Stimulated activated CD4-positive, alpha-beta T cell treated with anti-CD3 and anti-CD28 coated beads, Interleukin-4, amount 100 ng/mL, for 4 hours (primary cell): ENCODE results near the gene ARHGAP15.

ENCODE experiments used
- DNase-seq, 2 experiments: peaks; one replicate each; pipeline ENCODE4 v3.0.0-alpha.2; 2020

The ARHGAP15 gene

DNA sequence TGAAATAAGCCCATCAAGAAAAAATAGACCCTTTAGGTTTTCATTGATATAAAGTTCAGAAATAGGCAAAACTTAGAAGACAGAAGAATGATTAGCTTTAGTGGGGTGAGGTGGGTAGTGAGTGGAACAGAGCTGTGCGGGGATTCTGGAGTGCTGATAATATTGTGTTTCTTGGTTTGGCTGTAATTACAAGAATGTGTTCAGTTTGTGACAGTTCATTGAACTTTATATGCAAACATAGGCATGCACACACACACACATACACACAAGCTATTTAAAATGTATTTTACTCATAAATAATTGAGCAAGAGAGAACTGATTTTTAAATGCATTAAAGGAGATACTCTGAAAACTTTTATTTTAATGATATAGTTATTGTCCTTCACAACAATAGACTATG is 17.1 kb downstream of the ARHGAP15 start:
- DNase-seq = no peak

DNA sequence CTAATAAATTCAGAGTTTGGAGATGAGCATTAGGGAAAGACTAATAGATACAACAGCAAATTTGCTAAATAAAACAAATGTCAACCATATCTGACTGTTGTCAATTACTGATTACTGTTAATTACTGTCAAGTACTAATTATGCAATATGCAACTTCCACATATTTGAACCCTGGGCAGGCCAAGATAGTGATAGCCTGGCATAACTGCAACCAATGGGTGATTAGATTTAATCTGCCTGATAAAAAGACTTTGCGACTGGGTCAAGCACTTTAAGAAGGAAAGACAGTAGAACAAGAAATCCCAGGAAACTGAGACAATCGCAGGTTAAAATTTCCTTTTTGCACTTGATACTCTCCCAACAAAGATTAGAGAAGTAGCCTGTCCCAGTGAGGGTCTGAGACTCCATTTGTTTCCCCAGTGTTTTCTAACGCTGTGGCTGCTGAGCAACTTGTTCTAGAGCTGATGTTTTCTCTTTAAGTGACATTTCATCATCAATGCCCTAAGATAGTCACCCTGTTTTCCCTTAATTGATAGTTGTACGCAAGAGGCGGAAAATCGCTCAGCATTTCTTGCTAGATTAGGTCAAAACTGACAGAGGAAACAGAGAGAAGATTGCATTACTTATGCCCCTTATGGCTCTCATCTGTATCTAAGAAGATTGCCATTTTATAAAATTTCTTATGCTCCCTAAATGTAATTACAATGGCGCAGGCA is 17.8 kb downstream of the ARHGAP15 start:
- DNase-seq = no peak

DNA sequence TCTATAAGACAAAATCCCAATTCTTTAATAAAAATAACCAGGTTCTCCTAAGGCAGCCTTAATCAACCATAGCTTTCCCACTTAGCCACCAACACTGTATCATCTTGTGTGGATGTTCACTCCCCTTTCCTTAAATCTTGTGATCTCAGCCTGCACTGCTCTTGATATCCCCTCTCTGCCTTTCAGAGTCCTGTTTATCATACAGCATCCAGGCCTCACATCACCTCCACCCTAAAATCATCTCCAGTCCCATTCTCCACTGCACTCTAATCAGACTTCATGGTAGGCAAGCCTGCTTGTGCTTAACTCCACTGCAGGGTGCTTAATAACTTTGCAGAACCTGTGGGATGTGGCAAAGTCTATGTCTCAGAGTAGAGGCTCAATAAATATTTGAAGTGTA is 18.8 kb downstream of the ARHGAP15 start:
- DNase-seq = no peak

DNA sequence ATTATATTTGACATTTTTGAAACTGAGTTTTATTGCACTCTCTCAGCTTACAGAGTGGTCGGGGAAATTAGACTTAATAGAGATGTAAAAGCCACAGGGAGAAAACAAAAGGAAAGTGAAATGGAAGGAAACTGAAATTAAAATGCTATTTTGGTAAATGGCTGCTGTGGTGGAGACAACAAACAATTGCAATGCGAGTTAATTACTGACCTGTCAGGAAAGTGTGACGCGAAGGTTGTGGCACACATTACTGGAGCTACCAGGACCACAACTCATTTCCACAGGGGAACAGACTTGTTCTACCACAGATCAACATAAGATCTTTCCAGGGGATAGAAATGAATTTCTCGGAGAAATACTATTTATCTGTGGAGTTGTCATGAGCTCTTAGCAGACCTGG is 19.5 kb downstream of the ARHGAP15 start:
- no peak for DNase-seq

DNA sequence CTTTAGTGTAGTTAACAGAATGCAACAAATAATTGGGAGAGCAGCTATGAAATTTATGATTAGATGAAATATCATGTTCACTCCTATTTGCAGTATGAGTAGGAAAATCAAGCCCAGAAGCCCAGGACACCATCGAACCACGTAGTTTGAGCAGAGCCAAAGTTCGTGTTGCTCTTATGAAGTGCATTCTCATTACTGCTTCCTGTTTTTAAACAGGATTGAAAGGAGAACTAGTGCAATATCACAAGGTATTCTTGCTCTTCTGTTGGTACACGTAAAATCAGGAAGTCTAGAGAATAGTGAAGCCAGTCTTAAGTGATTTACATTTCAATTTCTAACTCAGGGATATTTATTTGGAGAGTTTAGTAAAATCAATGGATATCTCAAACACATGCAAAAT is 21.1 kb downstream of the ARHGAP15 start:
- no peak for DNase-seq

DNA sequence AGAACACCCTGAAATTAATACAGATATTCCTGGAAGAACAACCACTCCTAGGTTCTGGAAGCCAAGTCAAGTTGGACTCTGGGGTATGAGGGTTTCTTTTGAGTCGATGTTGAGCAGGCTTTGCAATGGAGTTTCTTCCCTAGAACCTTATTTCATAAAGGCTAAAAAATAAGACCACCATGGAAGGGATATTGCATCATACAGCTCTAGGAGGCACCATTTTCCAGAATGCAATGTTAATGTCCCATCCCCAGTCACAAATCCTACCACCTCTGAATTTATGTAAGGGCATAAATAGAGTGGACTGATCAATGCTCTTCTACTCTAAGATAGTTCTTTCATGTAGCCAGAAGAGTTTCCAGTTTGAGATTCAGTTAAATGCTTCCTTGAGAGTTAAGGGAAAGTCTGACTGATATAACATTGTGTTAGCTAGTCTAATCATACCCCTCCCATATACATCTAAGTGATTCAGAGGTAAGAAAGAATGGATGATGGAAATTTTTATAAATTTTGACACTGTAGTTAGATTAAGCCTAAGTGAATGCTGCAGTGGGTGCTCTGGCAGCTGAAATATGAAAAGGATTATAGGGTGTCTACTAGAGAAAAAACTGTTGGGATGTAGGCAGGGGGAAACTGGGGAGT is 22.0 kb downstream of the ARHGAP15 start:
- no peak for DNase-seq

DNA sequence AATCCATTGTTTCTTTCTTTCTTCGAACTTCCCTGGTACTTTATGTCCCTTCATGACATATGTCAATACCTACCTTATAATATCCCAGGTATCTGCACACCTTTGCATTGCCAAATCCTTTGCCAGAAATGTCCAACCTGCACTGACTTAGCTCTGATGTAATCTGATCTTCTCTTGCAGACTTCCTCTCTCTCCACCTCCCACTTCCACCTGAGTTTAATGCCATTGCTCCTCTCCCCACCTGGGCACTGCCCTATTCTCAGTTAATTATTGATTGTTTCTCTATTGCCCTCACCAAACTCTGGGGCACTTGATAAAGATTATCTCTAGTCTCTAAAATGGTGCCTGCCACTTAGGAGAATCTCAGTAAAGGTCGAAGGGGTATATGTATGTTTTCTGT is 23.0 kb downstream of the ARHGAP15 start:
- DNase-seq = no peak

DNA sequence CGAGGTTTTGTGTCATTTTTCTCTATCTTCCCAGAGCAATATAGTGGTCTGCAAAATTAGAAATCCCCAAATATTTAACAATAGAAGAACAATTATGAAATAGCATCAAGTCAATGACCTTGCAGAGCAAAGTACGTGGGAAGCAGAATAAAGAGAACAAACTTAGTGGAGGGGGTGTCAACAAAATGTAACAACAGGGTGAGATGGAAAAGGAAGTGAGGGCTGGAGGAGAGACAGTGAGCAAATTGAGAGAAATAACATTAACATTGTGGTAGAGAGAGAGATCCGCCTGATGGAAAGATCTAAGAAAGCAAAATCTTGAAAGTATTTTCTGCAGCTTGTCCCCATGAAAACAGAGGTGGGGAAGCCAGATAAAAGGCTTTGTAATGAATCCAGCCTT is 23.4 kb downstream of the ARHGAP15 start:
- DNase-seq = no peak

DNA sequence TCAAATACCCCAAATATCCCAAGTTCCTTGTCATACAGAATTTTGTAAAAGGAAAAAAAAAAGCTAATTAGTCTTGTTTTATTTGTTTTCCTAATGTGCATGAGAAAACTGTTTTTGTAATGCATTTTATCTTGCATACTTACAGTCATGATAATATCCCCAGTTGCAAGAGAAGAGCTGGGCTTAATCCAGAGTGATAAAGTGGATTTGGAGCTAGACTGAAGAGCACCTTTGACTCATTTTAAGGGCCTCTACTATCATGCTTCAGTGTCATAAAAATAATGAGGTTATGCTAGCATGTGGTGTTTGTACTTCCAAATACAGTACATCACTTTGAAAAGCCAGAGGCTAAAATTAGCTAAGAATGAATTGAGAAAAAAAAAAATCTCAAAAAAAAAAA is 26.4 kb downstream of the ARHGAP15 start:
- DNase-seq = no peak

DNA sequence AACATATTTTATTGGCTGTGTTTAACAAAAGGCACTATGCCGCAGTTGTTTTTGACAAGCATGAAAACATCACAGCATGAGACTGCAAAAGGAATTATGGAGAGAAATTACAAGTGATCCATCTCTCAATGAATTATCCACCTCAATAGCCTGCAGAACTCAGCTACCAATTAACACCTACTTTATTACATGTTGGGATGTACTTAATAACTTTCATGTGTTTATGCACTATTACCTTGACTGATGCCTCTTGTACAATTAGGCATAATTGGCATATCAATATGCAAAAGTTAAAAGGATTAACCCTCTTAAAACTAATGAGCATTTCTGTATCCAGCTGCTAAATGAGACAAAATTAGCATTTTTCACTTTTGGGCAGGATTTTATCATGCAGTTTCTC is 27.8 kb downstream of the ARHGAP15 start:
- no peak for DNase-seq

DNA sequence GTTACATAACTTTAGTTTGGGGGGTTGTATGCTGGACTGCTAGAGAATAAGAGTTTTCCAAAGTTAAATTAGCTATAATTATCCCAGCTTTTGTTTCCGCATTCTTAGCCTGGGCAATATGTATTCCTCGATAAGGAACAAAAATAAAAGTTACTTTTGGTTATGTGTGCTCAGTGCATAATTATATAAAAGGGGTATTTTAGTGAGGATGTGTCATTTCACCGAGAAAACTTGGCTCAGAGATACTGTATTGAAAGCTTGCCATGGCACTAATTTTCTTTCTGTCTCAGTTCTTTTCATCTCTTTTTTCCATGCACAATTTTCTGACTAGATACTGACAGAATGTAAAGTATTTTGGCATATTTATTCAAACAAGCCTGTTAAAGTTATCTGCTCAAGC is 28.2 kb downstream of the ARHGAP15 start:
- DNase-seq = no peak

DNA sequence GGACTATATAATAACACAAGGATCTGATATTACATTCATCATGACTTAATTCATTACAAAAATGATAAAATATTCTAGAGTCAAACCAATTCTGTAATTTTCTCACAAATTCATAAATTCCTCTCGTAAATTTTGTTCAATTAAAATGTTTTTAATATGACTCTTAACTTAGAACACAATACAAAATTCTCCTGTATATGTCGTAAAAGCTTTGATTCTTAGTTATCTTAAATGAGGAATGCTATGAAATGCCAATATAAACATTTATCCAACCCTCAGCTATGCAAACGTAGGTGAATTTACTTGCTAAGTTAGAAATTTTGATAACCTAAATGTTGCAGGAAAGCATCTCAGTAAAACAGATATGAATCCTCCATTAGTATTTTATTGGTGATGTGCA is 28.9 kb downstream of the ARHGAP15 start:
- DNase-seq = no peak

DNA sequence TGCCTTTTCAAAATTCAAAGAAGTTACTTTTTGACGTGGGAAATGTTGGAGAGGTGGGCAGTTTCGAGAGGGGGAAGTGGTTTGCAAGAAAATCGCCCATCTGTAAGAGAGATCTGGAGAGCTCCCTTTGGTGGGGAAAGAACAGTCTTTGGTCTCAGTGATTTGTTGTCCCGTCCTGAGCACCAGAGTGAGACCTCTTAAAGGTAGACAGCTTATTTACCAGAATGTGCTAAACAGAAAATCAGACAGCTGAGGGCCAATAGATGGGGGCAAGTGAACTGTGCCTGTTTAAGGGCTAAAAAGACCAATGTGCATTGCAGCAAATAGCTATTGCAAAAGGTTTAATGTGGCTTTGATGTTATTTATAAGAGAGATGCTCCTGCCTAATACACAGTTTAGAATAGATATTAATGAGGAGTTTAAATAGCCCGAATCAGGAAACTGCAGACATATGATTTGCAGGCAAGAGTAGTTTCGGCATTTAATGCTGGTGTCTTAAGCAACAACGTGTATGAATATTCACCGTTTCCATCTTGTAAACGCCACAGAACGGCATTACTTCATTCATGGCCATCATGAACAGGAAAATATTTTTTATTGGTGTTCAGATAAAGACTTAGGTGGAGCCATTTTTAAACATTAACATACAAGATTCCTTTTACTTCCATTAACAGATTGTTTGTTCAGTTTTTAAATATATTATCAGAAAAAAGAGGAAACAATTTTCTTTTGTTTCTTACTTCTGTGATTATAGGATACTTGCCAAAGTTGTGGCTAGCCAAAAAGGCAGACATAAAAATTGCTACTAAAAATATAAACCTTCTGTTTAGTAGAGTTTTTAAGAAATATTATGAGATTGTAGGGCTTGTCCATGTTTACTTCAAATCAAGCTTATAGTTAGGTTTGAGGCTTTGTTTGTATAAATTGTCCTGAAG is 29.6 kb downstream of the ARHGAP15 start:
- no peak for DNase-seq

DNA sequence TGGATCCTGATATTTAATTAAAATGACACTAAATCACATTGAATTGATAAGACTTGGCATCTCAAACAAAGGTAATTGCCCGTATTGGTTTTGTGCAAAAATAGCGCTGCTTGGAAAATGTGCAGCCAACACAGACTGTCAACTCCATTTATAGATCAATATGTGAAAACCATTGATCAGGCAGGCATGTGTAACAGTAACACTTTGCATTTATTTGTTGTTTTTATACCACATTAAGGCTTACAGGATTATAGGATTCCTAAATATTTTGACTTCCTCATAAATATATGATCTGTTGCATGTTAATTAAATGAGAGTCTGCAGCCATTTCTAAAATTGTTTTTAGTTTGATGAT is 30.2 kb downstream of the ARHGAP15 start:
- DNase-seq = no peak

DNA sequence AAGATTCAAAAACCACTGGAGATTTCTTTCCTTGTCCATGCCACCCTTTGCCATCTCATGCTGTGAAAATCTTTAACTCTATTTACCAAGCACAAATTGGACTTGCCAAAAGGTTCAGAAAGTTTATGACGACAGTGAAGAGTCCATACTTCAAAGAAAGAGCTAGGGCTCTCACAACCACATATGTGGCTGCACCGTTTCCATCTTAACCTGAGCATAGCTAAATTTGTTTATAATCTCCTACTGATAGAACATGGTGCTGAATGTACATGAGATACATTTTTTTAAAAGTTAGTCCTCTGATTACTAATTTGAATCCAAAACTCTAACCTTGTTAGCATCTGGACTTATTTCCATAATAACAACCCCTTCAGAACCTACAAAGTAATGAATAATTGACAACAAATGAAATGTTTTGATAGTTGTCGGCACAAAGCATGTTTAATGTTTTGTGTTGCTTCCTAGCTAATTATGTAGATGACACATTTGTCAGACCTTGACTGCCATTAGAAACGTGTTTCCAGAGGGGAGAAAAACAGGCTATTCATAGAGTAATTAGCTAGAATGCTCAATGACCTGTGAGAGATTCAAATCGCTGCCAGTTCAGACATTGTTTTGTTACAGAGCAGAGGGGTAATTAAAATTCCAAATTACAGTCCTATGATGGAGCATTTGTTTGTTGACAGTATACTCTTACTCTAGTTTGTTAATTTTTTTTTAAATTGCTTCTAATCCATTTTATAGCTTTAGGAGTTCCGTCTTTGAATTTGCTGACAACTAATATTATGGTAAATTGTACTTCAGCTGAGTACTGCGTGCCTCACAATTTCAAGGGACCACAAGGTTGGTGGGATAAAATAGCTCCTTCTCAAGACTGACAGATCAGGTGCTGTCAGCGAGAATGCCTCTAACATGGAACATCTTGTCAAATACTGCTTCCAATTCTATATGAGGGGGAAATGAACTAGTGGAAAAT is 31.8 kb downstream of the ARHGAP15 start:
- no peak for DNase-seq

DNA sequence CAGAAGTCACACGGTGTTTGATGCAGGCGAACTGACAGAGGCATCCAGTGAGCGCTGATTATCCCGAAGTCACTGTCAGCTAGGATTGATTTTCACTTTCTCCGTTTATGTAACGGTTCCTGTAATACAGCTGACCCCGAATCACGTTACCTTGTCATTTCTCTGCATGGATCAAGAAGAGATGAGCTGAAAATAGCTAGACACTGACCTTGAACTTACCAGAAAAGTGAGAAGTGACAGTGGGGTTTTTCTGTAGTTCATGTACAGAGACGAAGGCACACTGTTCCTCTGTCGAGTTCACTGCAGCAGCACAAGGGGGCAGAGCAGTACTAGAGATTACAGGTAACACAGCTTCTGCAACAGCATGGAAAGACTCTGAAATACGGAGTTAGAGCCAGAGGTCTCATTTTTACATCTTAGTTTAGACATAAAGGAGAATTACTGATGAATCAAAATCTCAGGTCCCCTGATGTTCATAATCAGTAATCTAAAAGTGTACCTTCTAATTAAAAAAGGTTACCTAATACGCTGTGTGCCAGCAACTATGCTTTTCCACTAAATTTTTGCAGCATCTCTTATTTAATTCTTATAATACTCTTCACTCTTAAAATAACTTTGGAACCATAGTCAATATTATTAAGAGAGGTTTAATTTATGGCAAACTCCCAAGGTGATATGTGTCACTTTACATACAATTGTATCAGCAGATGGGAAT is 33.1 kb downstream of the ARHGAP15 start:
- DNase-seq = peak; percentile 26 to 71

DNA sequence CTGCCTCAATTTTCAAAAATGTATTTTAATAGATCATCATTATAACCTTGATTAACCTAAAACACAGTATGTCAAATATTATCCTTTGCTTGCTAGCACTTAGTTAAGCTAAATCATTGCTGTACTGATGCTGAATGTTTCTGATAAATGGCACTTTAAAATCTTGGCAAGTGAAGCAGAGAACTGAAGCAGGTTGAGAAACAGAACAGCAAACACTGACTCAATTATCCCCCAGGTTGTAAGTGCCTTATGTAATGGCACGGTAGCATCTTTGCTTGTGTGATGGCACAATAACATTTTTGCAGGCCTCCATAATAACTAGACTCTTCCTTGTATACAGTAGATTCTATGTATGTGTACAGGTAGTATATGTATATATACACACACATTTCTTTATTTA is 33.8 kb downstream of the ARHGAP15 start:
- no peak for DNase-seq

DNA sequence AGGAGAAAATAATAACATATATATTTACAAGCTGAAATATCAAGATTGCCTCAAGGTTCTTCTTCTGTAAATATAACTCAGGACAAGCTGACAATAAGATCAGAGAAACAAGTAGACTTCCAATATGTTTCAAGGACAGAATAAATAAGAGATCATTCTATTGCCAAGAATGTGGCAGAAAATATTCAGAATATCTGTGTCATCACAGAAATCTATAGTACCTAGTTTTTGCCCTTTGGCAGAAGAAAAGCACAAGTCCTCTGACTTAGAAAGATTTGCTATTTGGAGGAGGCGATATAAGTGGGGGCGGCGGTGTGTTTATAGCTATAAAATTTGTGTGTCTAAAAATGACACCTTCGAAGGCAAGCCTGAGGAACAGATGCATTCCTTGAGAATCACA is 34.3 kb downstream of the ARHGAP15 start:
- no peak for DNase-seq

DNA sequence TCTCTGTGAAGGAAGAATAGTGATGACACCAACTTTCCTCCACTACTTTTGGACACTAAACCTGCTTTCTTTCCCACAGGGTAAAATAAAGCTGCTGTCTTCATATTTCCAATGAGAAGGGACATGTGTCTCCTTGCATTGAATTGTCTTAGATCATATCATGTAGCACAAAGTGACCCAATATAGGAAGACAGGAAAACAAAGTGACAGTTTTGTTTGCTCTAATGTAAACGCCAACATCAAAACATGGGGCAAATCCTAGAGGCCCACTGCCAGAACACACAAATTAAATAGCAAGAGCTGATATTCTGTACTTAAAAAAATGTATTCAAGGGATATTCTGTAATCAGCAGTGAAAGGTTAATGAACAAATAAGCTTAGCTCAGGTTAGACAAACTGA is 36.1 kb downstream of the ARHGAP15 start:
- no peak for DNase-seq

DNA sequence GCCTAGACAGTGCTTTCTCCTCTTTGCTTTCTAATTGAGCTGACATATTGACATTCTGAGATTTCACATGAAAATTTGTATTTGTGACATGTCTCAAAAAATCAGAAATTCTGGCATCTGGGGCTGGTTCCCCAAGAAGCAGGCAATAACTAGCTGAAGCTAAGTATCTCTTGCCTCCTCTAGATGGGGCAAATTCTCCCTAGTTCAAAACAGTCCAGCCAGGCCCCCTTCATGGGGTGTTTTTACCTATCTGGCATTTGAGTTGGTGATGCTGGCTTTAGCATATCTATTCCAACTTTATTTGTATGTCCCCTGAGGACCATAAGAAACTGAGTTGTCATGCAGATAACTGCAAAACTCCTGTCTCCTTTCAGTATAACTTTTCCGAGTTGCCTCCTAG is 39.9 kb downstream of the ARHGAP15 start:
- DNase-seq = no peak

DNA sequence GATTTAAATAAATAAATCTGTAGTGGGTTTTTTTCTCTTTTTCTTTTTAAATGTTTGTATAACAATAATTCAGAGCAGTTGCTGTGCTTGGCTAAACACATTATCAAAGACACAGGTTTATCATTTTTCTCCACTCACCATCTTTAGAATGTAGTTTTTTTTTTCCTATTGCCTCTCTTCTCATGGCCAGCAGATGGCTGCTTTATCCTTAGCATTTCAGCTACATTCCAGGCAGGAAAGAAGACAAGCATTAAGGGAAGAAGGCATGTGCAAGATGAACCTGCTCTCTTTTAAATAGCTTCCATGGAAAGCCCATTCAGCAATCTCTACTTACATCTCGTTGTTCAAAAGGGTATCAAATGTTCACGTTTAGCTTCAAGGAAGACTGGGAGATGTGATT is 42.6 kb downstream of the ARHGAP15 start:
- no peak for DNase-seq

DNA sequence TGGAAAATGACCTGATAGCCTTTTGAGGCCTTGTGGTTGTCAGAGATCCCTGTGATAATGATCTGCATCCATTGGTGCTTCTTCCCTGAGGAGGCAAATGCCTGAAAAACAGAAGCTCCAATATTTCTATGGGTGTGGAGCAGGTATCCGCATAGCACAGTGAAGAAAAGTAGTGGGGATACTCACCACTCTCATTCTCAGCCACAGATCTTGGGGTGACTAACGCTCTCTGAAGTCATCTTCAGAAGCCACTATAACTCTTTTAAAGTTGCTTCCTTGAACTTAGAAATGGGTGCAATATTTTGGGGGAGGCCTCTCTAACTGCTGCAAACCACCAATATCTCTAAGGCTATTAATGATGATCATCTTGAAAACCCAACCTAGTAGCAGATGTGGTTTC is 46.2 kb downstream of the ARHGAP15 start:
- DNase-seq = no peak
